ENCODE results near the gene APPBP2.

DNA sequence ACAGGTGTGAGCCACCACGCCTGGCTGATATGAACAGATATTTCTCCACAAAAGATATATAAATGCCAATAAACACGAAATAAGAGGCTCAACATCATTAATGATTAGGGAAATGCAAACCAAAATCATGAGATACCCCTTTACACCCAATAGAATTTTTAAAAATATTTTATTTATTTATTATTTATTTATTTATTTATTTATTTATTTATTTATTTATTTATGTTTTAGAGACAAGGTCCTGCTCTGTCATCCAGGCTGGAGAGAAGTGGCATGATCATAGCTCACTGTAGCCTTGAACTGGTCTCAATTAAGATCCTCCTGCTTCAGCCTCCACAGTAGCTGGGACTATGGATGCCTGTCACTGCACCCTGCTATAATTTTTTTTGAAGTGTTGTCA is 30.8 kb downstream of the APPBP2 start:
- TF ChIP-seq, protein P1, sequence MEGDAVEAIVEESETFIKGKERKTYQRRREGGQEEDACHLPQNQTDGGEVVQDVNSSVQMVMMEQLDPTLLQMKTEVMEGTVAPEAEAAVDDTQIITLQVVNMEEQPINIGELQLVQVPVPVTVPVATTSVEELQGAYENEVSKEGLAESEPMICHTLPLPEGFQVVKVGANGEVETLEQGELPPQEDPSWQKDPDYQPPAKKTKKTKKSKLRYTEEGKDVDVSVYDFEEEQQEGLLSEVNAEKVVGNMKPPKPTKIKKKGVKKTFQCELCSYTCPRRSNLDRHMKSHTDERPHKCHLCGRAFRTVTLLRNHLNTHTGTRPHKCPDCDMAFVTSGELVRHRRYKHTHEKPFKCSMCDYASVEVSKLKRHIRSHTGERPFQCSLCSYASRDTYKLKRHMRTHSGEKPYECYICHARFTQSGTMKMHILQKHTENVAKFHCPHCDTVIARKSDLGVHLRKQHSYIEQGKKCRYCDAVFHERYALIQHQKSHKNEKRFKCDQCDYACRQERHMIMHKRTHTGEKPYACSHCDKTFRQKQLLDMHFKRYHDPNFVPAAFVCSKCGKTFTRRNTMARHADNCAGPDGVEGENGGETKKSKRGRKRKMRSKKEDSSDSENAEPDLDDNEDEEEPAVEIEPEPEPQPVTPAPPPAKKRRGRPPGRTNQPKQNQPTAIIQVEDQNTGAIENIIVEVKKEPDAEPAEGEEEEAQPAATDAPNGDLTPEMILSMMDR (conservative IDR thresholded peaks at IDR 0.05), result no peak
- no peak for TF ChIP-seq EZH2 (IDR thresholded peaks at IDR 0.05; ENCODE audit: low read depth)

Data from PC-9 (cell line).